Ramos (cell line): ENCODE results near the gene ZCCHC2.

ENCODE experiments used
- in situ Hi-C: fragments of 300-500 bp; cut with MboI; formaldehyde crosslinking; loops from one replicate; pipeline ENCODE4 v1.14.3; 2022; ENCODE audit warnings: low sequenced_read_pairs; ENCODE audit not compliant: unreplicated experiment

ZCCHC2 gene

GRCh38 chr18:62605685-62606084, 82.9 kb downstream of the ZCCHC2 start:
- in situ Hi-C loops, result no loop called here

- in situ Hi-C loops, result no loop called here
These were observed 83.3 kb downstream of the ZCCHC2 start for GRCh38 chr18:62606106-62606505.

- in situ Hi-C loops, result no loop called here
These were observed 84.5 kb downstream of the ZCCHC2 start for GRCh38 chr18:62607302-62607701.

- in situ Hi-C loops, result no loop called here
These were observed 85.0 kb downstream of the ZCCHC2 start for GRCh38 chr18:62607708-62608428.

GRCh38 chr18:62609764-62610163, 86.9 kb downstream of the ZCCHC2 start:
- in situ Hi-C loops, result no loop called here

- in situ Hi-C loops, result no loop called here
These were observed 87.5 kb downstream of the ZCCHC2 start for GRCh38 chr18:62610351-62610700.

GRCh38 chr18:62610701-62611411, 88.0 kb downstream of the ZCCHC2 start:
- in situ Hi-C loops, result no loop called here

- in situ Hi-C loops, result no loop called here
These were observed 88.8 kb downstream of the ZCCHC2 start for GRCh38 chr18:62611453-62612288.

GRCh38 chr18:62612289-62612645, 89.4 kb downstream of the ZCCHC2 start:
- in situ Hi-C loops, result no loop called here

- in situ Hi-C loops, result no loop called here
These were observed 90.0 kb downstream of the ZCCHC2 start for GRCh38 chr18:62612776-62613175.

- in situ Hi-C loops, result no loop called here
These were observed 91.7 kb downstream of the ZCCHC2 start for GRCh38 chr18:62614494-62614893.

GRCh38 chr18:62616331-62616805, 93.5 kb downstream of the ZCCHC2 start:
- in situ Hi-C loops, result no loop called here

GRCh38 chr18:62617793-62618591, 95.2 kb downstream of the ZCCHC2 start:
- in situ Hi-C loops, result no loop called here

- in situ Hi-C loops, result no loop called here
These were observed 95.9 kb downstream of the ZCCHC2 start for GRCh38 chr18:62618735-62619134.

GRCh38 chr18:62621546-62621945, 98.7 kb downstream of the ZCCHC2 start:
- in situ Hi-C loops, result no loop called here

- in situ Hi-C loops, result no loop called here
These were observed 102.2 kb downstream of the ZCCHC2 start for GRCh38 chr18:62625019-62625418.
